HEK293 (cell line): ENCODE data around the gene FRAS1.

Source experiments
- KLF8 ChIP-seq: fragments of 450-650 bp; formaldehyde crosslinking; IDR thresholded peaks from 2 replicates; pipeline ENCODE4 v1.5.1; 2016; ENCODE audit warnings: missing biosample characterization, missing genetic modification characterization
- ZBTB7A ChIP-seq: fragments of 450-650 bp; formaldehyde crosslinking; IDR thresholded peaks from 2 replicates; pipeline ENCODE4 v1.5.1; 2016; ENCODE audit warnings: low read depth, missing biosample characterization, missing genetic modification characterization
- ZBTB8A ChIP-seq: fragments of 450-650 bp; formaldehyde crosslinking; IDR thresholded peaks from 2 replicates; pipeline ENCODE4 v1.5.1; 2016; ENCODE audit warnings: missing biosample characterization, missing genetic modification characterization
- ZNF133 ChIP-seq: fragments of 450-650 bp; formaldehyde crosslinking; IDR thresholded peaks from 2 replicates; pipeline ENCODE4 v1.5.1; 2016; ENCODE audit warnings: missing biosample characterization, missing genetic modification characterization
- ZNF157 ChIP-seq: fragments of 450-650 bp; formaldehyde crosslinking; IDR thresholded peaks from 2 replicates; pipeline ENCODE4 v1.5.1; 2016; ENCODE audit warnings: missing biosample characterization, missing genetic modification characterization
- ZNF596 ChIP-seq: fragments of 450-650 bp; IDR thresholded peaks from 2 replicates; pipeline ENCODE4 v1.5.0; 2018; ENCODE audit warnings: missing biosample characterization, mild to moderate bottlenecking, missing genetic modification characterization, moderate library complexity
- ZNF610 ChIP-seq: fragments of 450-650 bp; formaldehyde crosslinking; IDR thresholded peaks from 2 replicates; pipeline ENCODE4 v1.5.1; 2016; ENCODE audit warnings: missing biosample characterization, missing genetic modification characterization, borderline replicate concordance
- ZNF776 ChIP-seq: fragments of 450-650 bp; formaldehyde crosslinking; IDR thresholded peaks from 2 replicates; pipeline ENCODE4 v1.5.0; 2017; ENCODE audit warnings: missing biosample characterization, missing genetic modification characterization, borderline replicate concordance
- TF ChIP-seq, protein P1 (sequence below): fragments of 450-650 bp; formaldehyde crosslinking; IDR thresholded peaks from 2 replicates; pipeline ENCODE4 v1.5.1; 2016; ENCODE audit warnings: missing biosample characterization, missing genetic modification characterization
- TF ChIP-seq, protein P2 (sequence below): fragments of 450-650 bp; formaldehyde crosslinking; IDR thresholded peaks from 2 replicates; pipeline ENCODE4 v1.5.1; 2016; ENCODE audit warnings: missing biosample characterization, missing genetic modification characterization

DNA sequence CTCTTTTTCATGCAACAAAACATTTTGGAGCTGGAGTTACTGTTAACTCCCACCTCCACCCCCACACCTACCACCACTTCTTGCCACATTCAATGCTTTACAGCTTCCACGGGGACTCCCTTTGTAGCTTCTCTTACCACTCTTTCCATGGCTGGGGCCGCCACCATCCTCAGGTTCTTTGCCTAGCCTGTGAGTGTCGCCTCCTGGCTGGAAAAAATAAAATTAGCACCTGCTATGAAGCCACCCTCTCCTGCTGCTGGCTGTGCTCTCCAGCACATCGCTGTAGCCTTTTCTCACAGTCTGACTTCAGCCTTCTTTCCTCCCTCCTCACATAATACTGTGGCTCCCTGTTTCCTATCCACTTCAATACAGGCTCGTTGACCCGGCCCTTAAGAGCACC, 114.4 kb downstream of the FRAS1 start:
- no peak for TF ChIP-seq ZNF157 (tag by site-specific recombination)
- TF ChIP-seq ZNF596 (tag by site-specific recombination), result no peak
- TF ChIP-seq, protein P1, sequence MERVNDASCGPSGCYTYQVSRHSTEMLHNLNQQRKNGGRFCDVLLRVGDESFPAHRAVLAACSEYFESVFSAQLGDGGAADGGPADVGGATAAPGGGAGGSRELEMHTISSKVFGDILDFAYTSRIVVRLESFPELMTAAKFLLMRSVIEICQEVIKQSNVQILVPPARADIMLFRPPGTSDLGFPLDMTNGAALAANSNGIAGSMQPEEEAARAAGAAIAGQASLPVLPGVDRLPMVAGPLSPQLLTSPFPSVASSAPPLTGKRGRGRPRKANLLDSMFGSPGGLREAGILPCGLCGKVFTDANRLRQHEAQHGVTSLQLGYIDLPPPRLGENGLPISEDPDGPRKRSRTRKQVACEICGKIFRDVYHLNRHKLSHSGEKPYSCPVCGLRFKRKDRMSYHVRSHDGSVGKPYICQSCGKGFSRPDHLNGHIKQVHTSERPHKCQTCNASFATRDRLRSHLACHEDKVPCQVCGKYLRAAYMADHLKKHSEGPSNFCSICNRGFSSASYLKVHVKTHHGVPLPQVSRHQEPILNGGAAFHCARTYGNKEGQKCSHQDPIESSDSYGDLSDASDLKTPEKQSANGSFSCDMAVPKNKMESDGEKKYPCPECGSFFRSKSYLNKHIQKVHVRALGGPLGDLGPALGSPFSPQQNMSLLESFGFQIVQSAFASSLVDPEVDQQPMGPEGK (tag by site-specific recombination), result no peak
- TF ChIP-seq, protein P2, sequence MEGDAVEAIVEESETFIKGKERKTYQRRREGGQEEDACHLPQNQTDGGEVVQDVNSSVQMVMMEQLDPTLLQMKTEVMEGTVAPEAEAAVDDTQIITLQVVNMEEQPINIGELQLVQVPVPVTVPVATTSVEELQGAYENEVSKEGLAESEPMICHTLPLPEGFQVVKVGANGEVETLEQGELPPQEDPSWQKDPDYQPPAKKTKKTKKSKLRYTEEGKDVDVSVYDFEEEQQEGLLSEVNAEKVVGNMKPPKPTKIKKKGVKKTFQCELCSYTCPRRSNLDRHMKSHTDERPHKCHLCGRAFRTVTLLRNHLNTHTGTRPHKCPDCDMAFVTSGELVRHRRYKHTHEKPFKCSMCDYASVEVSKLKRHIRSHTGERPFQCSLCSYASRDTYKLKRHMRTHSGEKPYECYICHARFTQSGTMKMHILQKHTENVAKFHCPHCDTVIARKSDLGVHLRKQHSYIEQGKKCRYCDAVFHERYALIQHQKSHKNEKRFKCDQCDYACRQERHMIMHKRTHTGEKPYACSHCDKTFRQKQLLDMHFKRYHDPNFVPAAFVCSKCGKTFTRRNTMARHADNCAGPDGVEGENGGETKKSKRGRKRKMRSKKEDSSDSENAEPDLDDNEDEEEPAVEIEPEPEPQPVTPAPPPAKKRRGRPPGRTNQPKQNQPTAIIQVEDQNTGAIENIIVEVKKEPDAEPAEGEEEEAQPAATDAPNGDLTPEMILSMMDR, result no peak
- no peak for TF ChIP-seq ZNF133 (tag by site-specific recombination)
- TF ChIP-seq ZBTB8A, result no peak
- no peak for TF ChIP-seq ZNF610 (tag by site-specific recombination)
- TF ChIP-seq ZNF776 (tag by site-specific recombination), result no peak
- TF ChIP-seq KLF8 (tag by site-specific recombination), result no peak
- TF ChIP-seq ZBTB7A (tag by site-specific recombination), result no peak
